ENCODE measurements around the gene DRD4. TPM values are rescaled to one million over a fixed set of nuclear protein-coding genes. Genes with fewer than 3 reads are reported as not detected.
A peak's percentile ranks its signal among the peaks of the same experiment; 100 is the strongest.

DRD4 gene
- under 1 TPM; 0.23 to 0.90 (median 0.73) TPM for polyA plus RNA-seq (ENCODE audit: insufficient read length in 10 of 10)
- long read RNA-seq, donor 1 = 0 reads
- long read RNA-seq, donor 2 = 0 reads
- long read RNA-seq, donor 3 = 0 reads
- long read RNA-seq, donor 4 = 0 reads
- long read RNA-seq, donor 5 = 0 reads
- long read RNA-seq, donor 6 = 0 reads
- long read RNA-seq, donor 7 = 0 reads
- long read RNA-seq, donor 8 = 0 reads
- long read RNA-seq, donor 9 = 0 reads

GRCh38 chr11:636511-637332, at the start of gene DRD4:
DRD4 (plus strand) TSS chr11:637269; CDS start chr11:637305, 36 bp downstream.
- DNase-seq = peak in 1 of 3 donors; percentile 53

- no peak for DNase-seq
These were observed 49.5 kb upstream of the DRD4 start for GRCh38 chr11:587546-587945.

- no peak for DNase-seq
These were observed 49.1 kb upstream of the DRD4 start for GRCh38 chr11:587978-588380.

GRCh38 chr11:589798-590197, 47.3 kb upstream of the DRD4 start:
- no peak for DNase-seq

- DNase-seq = no peak
These were observed 46.1 kb upstream of the DRD4 start for GRCh38 chr11:590997-591396.

GRCh38 chr11:592501-592900, 44.6 kb upstream of the DRD4 start:
- no peak for DNase-seq

GRCh38 chr11:592918-593317, 44.2 kb upstream of the DRD4 start:
- DNase-seq = no peak

- DNase-seq = no peak
These were observed 43.7 kb upstream of the DRD4 start for GRCh38 chr11:593347-593746.

GRCh38 chr11:595400-595799, 41.7 kb upstream of the DRD4 start:
- no peak for DNase-seq

- no peak for DNase-seq
These were observed 40.7 kb upstream of the DRD4 start for GRCh38 chr11:596374-596773.

GRCh38 chr11:597166-597725, 39.8 kb upstream of the DRD4 start:
- no peak for DNase-seq

GRCh38 chr11:598005-598680, 38.9 kb upstream of the DRD4 start:
- DNase-seq = no peak

- no peak for DNase-seq
These were observed 35.4 kb upstream of the DRD4 start for GRCh38 chr11:601573-602245.

GRCh38 chr11:603154-603553, 33.9 kb upstream of the DRD4 start:
- no peak for DNase-seq

- no peak for DNase-seq
These were observed 31.6 kb upstream of the DRD4 start for GRCh38 chr11:605286-606129.

GRCh38 chr11:606245-606644, 30.8 kb upstream of the DRD4 start:
- no peak for DNase-seq

- no peak for DNase-seq
These were observed 29.9 kb upstream of the DRD4 start for GRCh38 chr11:607020-607780.

GRCh38 chr11:607971-608659, 29.0 kb upstream of the DRD4 start:
- no peak for DNase-seq

- no peak for DNase-seq
These were observed 28.2 kb upstream of the DRD4 start for GRCh38 chr11:608791-609251.
